Stimulated activated CD8-positive, alpha-beta memory T cell treated with anti-CD3 and anti-CD28 coated beads, Interleukin-15, amount 100 ng/mL, for 48 hours (primary cell): ENCODE measurements around the gene IZUMO4.
"Not testable (repeated sequence)": the region's sequence is repeated elsewhere in the genome, so short reads cannot be mapped to it uniquely, and the experiment has no call there.

Experiments used
- DNase-seq, 2 donors: peaks; one replicate each; pipeline ENCODE4 v3.0.0-alpha.2; 2020; ENCODE audit warnings: low read depth in 2 of 2

The IZUMO4 gene

DNA sequence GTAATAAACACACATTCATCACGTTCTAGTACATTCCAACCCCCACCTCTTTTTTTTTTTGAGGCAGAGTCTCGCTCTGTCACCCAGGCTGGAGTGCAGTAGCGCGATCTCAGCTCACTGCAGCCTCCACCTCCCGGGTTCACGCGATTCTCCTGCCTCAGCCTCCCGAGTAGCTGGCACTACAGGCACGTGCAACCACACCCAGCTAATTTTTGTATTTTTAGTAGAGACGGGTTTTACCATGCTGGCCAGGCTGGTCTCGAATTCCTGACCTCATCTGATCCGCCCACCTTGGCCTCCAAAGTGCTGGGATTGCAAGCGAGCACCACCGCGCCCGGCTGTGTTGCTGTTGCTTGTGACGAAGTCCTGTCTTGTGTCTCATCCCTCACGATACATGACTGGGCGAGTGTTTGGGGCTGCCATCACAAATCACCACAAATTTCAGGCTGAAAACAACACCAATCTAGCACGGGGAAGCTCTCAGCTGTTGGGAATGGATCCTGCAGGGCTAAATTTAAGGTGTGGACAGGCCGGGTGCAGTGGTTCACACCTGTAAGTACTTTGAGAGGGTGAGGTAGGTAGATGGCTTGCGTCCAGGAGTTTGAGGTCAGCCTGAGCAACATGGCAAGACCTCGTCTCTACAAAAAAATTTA is 16.3 kb upstream of the IZUMO4 start:
- DNase-seq: no peak

DNA sequence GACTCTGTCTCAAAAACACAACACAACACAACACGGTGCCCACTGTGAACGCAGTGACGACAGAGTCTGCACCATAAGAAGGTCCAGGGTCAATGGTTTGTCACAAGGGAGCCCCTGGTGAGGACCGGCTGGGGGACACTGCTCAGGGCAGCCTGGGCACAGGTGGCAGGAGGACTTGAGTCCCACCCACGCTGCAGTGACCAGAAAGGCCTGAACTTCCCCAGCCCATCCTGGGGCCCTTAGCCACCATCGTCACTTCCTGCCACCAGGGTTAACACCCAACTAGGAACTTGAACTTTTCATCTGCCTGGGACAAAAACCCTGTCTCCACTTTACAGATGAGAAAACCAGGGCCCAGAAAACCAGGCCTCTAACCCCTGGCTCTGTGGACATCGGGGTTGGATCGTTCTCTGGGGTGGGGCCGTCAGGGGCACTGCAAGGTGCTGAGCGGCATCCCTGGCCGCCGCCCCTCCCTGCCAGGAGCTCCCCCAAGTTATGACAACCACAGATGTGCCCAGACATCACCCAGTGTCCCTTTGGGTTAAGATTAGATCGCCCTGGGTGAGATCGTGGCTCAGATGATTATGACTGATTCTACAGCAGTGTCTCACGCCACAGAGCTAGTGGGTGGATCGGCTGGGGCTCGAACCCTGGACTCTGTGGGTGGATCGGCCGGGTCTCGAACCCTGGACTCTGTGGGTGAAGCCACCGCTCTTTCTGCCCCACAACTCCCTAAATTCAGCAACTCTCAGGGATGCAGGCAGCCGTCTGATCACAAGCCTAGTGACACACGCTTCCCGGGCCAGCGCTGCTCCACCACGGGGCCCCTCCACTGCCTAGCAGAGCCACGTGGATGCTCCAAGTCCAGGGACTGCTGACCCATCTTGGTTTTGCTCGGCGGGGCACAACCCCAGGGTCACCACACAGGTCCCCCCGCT is 14.6 kb upstream of the IZUMO4 start:
- peak; percentile 39 to 54 for DNase-seq

DNA sequence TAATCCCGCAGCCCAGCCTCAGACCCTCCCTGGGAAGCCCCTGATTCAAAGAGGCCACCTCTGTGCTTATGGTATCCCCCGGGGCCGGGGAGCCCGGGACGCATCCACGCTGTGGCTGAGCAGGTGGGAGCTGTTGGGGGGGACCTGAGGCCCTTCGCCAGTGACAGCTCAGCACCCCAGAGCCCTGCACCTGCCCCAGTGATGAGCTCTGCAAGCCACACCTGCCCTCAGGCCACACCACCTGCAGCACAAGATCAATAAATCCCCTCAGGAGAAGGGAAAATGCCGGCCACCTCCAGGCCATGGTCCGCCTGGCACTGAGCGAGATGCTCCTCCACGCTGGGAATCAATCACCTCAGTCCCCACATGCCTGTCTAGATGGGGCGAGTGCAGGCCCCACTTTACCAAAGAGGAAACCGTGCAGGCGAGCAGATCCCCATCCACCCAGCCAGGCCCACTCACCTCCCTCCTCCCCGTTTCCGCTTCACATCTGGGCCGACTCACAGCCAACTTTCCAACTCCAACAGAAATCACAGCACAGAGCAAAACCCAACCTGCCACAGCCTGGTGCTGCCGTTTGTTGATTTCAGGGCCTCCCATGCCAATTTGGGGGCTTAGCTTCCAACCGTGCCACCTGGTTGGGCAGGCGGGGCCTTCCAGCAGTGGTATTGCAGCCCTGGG is 13.4 kb upstream of the IZUMO4 start:
- peak; percentile 49 to 61 for DNase-seq

DNA sequence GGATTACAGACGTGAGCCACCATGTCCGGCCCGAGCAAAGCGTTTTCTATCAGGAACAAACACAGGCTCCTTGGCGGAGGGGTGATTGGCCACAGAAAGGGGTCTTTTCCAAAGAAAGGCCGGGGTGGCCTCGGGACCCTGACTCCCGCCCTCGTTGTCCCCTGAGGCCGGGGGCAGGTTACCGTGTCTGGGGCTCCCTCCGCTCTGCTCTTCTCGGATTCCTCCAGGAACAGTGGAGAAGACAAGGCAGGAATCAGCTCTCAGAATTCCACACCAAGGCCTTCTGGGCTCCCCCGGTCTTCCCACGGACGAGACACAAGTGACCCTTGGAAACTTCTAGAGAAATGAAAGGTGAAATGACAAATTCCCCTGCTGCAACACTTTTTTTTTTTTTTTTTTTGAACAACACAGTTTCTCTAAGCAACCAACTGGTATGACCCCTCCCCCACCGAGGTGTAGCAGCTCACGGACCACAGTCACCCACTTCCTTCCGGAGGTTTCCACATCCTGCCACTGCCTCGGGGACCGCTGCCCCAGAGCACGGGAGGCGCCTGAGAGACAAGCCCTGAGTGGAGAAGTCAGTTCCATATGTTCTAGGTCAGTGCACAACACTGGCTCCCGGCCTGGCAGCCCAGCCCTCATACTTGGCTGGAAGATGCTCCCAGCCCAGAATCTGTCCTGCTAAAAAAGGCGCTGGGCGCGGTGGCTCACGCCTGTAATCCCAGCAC is 11.6 kb upstream of the IZUMO4 start:
- DNase-seq: peak; percentile 90 to 93

DNA sequence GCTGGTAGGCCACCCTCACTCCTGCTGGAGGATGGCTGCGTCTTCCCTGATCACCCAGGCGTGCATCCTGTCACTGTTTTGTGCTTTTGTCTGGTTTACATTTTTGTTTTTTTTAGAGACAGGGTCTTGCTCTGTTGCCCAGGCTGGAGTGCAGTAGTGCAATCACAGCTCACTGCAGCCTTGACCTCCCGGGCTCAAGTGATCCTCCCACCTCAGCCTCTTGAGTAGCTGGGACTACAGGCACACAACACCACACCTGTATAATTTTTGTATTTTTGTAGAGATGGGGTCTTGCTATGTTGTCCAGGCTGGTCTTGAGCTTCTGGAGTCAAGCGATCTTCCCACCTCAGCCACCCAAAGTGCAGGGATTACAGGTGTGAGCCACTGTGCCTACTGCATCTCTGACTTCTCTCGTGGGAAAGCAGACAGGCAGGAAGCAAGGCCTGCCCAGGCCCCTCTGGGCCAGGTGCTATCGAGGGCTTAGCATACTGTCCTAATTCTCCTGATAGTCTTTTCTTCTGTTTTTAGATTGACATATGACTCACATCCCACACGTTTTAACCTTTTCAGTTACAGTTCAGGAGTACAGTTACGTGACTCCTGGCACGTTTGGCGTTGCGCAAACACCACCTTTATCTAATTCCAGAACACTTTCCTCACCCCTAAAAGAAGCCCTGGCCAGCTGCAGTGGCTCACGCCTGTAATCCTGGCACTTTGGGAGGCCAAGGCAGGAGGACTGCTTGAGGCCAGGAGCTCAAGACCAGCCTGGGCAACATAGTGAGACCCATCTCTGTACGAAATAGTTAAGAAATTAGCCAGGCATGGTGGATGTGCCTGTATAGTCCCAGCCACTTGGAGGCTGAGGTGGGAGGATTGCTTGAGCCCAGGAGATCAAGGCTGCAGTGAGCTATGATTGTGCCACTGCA is 9.8 kb upstream of the IZUMO4 start:
- DNase-seq: not testable (repeated sequence)

DNA sequence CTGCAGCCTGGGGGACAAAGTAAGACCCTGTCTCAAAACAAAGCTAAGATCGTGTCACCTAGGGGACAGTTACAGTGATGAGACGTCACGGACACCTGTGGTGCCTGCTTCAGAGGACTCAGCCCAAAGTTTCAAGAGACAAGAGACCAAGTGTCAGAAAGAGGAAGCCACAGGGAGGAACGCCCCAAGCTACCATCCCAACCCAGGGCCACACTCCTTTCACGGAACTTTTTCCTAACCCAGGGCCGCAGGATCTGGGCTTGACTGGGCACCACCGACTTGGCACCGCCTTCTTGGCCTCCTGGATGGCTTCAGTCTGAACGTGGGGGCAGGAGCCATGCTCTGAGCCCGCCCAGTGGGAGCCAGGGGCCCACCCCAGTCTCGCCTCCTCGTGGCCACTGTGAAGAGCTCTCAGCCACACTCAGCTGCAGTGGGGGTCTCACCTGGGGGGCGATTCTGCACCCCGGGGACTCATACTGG is 9.1 kb upstream of the IZUMO4 start:
- DNase-seq: no peak

- DNase-seq: no peak
Measured at GRCh38 chr19:2089001-2089711, 7.6 kb upstream of the IZUMO4 start.

DNA sequence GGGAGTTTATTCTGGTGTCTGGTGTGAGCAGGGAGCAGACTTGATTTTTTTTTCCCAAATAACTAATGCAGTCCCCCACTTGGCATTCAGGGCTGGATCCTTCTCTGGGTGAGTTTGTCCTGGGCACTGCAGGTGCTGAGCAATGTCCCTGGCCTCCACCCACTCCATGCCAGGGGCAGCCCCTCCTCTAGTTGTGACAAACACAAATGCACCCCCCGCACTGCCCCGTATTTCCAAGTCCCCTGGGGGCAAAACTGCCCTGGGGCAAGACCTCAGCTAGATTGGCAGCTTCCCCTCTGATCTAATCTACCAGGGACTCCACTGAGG is 7.0 kb upstream of the IZUMO4 start:
- DNase-seq: no peak

DNA sequence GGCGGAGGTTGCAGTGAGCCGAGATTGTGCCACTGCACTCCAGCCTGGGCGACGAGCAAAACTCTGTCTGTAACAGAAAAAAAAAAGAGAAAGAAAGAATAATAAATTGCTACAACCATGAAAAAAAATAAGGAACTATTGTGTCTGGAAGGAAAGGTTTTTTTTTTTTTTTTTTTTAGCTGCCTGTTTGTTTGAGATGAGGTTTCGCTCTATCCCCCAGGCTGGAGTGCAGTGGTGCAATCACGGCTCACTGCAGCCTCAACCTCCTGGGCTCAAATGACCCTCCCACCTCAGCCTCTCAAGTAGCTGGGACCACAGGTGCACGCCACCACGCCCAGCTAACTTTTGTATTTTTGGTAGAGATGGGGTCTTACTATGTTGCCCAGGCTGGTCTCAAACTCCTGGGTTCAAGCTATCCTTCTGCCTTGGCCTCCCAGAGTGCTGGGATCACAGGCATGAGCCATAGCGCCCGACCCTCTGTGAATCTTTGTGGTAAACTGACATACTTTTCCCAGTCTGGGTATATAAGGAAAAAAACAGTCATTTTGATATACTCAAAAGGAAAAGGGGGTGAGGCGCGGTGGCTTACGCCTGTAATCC is 4.7 kb upstream of the IZUMO4 start:
- DNase-seq: not testable (repeated sequence)

DNA sequence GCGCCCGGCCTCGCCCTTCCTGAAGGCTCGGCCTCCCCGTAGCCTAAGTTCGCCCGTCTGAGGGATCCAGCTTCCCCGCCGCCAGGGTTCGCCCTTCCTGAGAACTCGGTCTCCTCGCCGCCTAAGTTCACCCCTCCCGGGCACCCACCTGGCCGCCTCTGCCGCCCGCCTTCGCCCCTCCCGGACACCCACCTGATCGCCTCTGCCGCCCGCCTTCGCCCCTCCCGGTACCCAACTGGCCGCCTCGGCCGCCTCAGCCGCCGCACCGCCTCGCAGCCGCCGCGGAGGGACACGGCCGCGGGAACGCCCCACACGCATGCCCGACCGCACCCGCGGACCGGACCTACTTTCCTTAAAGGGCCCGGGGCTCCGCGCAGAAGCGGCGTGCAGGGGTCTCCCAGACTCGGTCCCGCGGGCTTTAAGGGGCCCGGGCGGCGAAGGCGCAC is 658 bp upstream of the IZUMO4 start, which contains the start of gene MOB3A:
TSS of gene MOB3A (minus strand) at position 293 of the 446 bp plus-strand sequence. CDS start 17,766 bp downstream, outside the sequence.
- peak; percentile 81 to 82 for DNase-seq

- DNase-seq: peak in 1 of 2 donors; percentile 48
Measured at GRCh38 chr19:2097203-2097885, 629 bp downstream of the IZUMO4 start.

DNA sequence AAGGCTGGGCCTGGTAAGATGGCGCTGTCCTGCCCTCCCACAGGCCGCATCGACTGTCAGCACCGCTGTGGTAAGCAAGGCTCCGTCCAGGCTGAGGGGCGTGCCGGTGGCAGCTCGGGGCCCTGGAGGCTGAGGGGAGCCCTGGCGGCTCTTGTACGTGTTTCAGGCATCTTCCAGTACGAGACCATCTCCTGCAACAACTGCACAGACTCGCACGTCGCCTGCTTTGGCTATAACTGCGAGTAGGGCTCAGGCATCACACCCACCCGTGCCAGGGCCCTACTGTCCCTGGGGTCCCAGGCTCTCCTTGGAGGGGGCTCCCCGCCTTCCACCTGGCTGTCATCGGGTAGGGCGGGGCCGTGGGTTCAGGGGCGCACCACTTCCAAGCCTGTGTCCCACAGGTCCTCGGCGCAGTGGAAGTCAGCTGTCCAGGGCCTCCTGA is 1.2 kb downstream of the IZUMO4 start:
- no peak for DNase-seq

DNA sequence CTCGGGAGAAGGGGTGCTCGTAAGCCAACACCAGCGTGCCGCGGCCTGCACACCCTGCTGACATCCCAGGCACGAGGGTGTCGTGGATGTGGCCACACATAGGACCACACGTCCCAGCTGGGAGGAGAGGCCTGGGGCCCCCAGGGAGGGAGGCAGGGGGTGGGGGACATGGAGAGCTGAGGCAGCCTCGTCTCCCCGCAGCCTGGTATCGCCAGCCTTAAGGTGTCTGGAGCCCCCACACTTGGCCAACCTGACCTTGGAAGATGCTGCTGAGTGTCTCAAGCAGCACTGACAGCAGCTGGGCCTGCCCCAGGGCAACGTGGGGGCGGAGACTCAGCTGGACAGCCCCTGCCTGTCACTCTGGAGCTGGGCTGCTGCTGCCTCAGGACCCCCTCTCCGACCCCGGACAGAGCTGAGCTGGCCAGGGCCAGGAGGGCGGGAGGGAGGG is 2.4 kb downstream of the IZUMO4 start:
- DNase-seq: no peak

GRCh38 chr19:2099937-2100718 is 3.4 kb downstream of the IZUMO4 start:
- DNase-seq: no peak

DNA sequence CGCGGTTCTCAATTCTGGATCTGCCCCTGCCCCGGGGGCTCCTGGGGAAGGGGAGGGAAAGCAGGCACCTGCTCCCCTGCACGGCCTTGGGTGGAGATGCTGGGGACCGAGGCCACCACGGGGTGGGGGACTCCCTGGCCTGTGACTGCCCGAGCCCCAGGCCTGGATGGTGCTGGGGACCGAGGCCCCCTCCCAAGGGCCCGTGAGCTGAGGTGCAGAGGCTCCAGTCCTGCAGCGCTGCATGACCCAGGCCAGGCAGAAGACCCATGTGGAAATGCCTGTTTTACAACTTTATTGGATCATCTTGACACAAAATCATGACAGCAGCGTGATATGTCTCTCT is 4.0 kb downstream of the IZUMO4 start:
- DNase-seq: no peak

GRCh38 chr19:2101417-2102335 is 5.0 kb downstream of the IZUMO4 start:
- no peak for DNase-seq
